ENCODE data around the gene QRICH1. TPM values are rescaled to one million over a fixed set of nuclear protein-coding genes. Genes with fewer than 3 reads are reported as not detected.

Gene QRICH1
- total and polyA plus RNA-seq, 2 of the 13 experiments (the other 11 are each of a cell fraction or from before 2014, with no cell fraction given): 52.6 to 102 TPM

DNA sequence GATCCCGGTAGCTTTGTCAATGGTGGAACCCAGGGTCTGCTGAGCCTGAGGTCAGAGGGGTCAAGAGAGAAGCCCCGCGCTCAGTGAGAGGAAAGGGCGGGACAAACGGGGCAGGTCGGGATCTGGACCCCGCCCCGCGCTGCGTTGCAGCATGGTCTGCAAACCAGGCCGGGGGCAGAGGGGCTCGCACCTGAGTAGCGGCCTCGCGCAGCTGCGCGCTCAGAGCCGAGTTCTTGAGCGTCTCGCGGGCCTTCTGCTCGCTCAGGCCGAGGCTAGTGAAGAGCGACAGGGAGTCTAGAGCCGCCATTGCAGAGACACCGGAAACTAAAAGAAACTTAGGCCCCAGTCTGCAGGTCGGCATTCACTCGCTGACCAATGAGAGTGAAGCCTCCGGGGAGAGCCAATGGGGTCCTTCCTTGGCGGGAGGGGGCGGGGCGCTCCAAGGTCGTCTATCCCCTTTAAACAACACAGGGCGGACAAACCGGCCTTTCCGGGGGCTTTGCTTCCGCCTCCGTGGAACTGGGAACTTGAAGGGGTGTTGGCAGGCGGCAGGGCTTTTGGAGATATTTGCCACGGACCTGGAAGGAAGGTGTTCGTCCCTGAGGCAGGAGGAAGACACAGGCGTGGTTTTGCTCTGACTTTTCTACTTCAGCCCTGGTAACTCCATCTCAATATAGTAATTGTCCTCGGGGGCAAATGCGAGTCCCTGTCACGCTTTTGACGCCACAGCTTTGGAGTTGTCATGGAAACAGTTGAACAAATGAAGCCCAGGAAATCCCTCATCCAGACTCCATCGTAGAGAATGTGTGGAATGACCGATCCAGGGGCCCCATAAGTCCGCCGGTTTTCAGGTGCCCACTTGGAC is 10.8 kb upstream of the QRICH1 start, which contains the start of gene QARS1 (continued):
- no peak for TF ChIP-seq ZNF337 (CRISPR knock-in tag; IDR thresholded peaks at IDR 0.05; ENCODE audit: borderline replicate concordance, low read depth)
- 0 out of 2 replicates have a peak, but pooled peaks have one; percentile 18 for TF ChIP-seq ZNF367 (CRISPR knock-in tag; IDR thresholded peaks at IDR 0.05; ENCODE audit: borderline replicate concordance)
- TF ChIP-seq, protein P1, sequence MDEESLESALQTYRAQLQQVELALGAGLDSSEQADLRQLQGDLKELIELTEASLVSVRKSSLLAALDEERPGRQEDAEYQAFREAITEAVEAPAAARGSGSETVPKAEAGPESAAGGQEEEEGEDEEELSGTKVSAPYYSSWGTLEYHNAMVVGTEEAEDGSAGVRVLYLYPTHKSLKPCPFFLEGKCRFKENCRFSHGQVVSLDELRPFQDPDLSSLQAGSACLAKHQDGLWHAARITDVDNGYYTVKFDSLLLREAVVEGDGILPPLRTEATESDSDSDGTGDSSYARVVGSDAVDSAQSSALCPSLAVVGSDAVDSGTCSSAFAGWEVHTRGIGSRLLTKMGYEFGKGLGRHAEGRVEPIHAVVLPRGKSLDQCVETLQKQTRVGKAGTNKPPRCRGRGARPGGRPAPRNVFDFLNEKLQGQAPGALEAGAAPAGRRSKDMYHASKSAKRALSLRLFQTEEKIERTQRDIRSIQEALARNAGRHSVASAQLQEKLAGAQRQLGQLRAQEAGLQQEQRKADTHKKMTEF (CRISPR knock-in tag; IDR thresholded peaks at IDR 0.05): peak; percentile 76; the same call in 1 of the 2 replicates
- TF ChIP-seq SMAD9 (CRISPR knock-in tag; IDR thresholded peaks at IDR 0.05): no peak
- TF ChIP-seq SPEN (CRISPR knock-in tag; IDR thresholded peaks at IDR 0.05; ENCODE audit: low read depth): peak; percentile 79; the same call in 1 of the 2 replicates
- TF ChIP-seq ZEB1 (IDR thresholded peaks at IDR 0.05; ENCODE audit: insufficient replicate concordance, low read depth): peak; percentile 42
- no peak for TF ChIP-seq ARHGAP35 (CRISPR knock-in tag; IDR thresholded peaks at IDR 0.05; ENCODE audit: borderline replicate concordance)
- peak; percentile 66; the same call in 1 of the 2 replicates for TF ChIP-seq ZNF101 (CRISPR knock-in tag; IDR thresholded peaks at IDR 0.05; ENCODE audit: borderline replicate concordance, low read depth)
- peak; percentile 37 for TF ChIP-seq MED8 (CRISPR knock-in tag; IDR thresholded peaks at IDR 0.05; ENCODE audit: insufficient replicate concordance)
- TF ChIP-seq ZFP90 (CRISPR knock-in tag; IDR thresholded peaks at IDR 0.05; ENCODE audit: borderline replicate concordance): peak; percentile 3
- TF ChIP-seq MAFF (IDR thresholded peaks at IDR 0.05; ENCODE audit: low read depth, low read length): no peak
- TF ChIP-seq, protein P2, sequence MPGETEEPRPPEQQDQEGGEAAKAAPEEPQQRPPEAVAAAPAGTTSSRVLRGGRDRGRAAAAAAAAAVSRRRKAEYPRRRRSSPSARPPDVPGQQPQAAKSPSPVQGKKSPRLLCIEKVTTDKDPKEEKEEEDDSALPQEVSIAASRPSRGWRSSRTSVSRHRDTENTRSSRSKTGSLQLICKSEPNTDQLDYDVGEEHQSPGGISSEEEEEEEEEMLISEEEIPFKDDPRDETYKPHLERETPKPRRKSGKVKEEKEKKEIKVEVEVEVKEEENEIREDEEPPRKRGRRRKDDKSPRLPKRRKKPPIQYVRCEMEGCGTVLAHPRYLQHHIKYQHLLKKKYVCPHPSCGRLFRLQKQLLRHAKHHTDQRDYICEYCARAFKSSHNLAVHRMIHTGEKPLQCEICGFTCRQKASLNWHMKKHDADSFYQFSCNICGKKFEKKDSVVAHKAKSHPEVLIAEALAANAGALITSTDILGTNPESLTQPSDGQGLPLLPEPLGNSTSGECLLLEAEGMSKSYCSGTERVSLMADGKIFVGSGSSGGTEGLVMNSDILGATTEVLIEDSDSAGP (CRISPR knock-in tag; IDR thresholded peaks at IDR 0.05; ENCODE audit: borderline replicate concordance): peak; percentile 83
- TF ChIP-seq, protein P3, sequence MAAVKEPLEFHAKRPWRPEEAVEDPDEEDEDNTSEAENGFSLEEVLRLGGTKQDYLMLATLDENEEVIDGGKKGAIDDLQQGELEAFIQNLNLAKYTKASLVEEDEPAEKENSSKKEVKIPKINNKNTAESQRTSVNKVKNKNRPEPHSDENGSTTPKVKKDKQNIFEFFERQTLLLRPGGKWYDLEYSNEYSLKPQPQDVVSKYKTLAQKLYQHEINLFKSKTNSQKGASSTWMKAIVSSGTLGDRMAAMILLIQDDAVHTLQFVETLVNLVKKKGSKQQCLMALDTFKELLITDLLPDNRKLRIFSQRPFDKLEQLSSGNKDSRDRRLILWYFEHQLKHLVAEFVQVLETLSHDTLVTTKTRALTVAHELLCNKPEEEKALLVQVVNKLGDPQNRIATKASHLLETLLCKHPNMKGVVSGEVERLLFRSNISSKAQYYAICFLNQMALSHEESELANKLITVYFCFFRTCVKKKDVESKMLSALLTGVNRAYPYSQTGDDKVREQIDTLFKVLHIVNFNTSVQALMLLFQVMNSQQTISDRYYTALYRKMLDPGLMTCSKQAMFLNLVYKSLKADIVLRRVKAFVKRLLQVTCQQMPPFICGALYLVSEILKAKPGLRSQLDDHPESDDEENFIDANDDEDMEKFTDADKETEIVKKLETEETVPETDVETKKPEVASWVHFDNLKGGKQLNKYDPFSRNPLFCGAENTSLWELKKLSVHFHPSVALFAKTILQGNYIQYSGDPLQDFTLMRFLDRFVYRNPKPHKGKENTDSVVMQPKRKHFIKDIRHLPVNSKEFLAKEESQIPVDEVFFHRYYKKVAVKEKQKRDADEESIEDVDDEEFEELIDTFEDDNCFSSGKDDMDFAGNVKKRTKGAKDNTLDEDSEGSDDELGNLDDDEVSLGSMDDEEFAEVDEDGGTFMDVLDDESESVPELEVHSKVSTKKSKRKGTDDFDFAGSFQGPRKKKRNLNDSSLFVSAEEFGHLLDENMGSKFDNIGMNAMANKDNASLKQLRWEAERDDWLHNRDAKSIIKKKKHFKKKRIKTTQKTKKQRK (IDR thresholded peaks at IDR 0.05; ENCODE audit: low read length): no peak
- peak; percentile 76; the same call in 1 of the 2 replicates for TF ChIP-seq ESRRA (CRISPR knock-in tag; IDR thresholded peaks at IDR 0.05; ENCODE audit: low read depth)
- TF ChIP-seq TBX2 (CRISPR knock-in tag; IDR thresholded peaks at IDR 0.05; ENCODE audit: borderline replicate concordance): peak; percentile 68; the same call in 1 of the 2 replicates
- TF ChIP-seq, protein P4, sequence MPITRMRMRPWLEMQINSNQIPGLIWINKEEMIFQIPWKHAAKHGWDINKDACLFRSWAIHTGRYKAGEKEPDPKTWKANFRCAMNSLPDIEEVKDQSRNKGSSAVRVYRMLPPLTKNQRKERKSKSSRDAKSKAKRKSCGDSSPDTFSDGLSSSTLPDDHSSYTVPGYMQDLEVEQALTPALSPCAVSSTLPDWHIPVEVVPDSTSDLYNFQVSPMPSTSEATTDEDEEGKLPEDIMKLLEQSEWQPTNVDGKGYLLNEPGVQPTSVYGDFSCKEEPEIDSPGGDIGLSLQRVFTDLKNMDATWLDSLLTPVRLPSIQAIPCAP (CRISPR knock-in tag; IDR thresholded peaks at IDR 0.05; ENCODE audit: low read depth): 0 out of 2 replicates have a peak, but pooled peaks have one; percentile 44
- TF ChIP-seq ZNF724P (CRISPR knock-in tag; IDR thresholded peaks at IDR 0.05; ENCODE audit: borderline replicate concordance): no peak
- TF ChIP-seq, protein P5, sequence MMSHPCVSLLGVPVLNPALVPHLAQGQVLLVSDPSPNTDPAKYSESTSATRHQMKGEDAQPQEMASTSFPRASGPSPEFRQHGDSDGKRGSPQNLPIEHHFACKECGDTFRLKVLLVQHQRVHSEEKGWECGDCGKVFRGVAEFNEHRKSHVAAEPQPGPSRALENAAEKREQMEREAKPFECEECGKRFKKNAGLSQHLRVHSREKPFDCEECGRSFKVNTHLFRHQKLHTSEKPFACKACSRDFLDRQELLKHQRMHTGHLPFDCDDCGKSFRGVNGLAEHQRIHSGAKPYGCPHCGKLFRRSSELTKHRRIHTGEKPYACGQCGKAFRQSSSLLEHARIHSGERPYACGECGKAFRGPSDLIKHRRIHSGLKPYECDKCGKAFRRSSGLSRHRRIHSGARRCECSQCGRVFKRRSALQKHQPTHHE (CRISPR knock-in tag; IDR thresholded peaks at IDR 0.05; ENCODE audit: borderline replicate concordance): peak; percentile 82; the same call in 1 of the 2 replicates

Data from HepG2 (cell line).